Measurements from ENCODE around the gene KCNQ1.

KCNQ1 gene

GRCh38 chr11:2726964-2727363 is 282.2 kb downstream of the KCNQ1 start:
- no peak for DNase-seq

GRCh38 chr11:2728128-2728662 is 283.4 kb downstream of the KCNQ1 start:
- no peak for DNase-seq

GRCh38 chr11:2728663-2729332 is 284.0 kb downstream of the KCNQ1 start:
- no peak for DNase-seq

GRCh38 chr11:2729841-2730240 is 285.0 kb downstream of the KCNQ1 start:
- no peak for DNase-seq

GRCh38 chr11:2730272-2731129 is 285.7 kb downstream of the KCNQ1 start:
- DNase-seq: no peak

GRCh38 chr11:2731130-2732125 is 286.6 kb downstream of the KCNQ1 start:
- no peak for DNase-seq

- DNase-seq: no peak
Measured at GRCh38 chr11:2732261-2732939, 287.6 kb downstream of the KCNQ1 start.

GRCh38 chr11:2732940-2733628 is 288.3 kb downstream of the KCNQ1 start:
- DNase-seq: no peak

GRCh38 chr11:2734181-2735052 is 289.6 kb downstream of the KCNQ1 start:
- DNase-seq: no peak

GRCh38 chr11:2735053-2735589 is 290.3 kb downstream of the KCNQ1 start:
- DNase-seq: no peak

- no peak for DNase-seq
Measured at GRCh38 chr11:2736577-2737225, 291.9 kb downstream of the KCNQ1 start.

- no peak for DNase-seq
Measured at GRCh38 chr11:2737226-2737590, 292.4 kb downstream of the KCNQ1 start.

GRCh38 chr11:2737866-2738265 is 293.1 kb downstream of the KCNQ1 start:
- DNase-seq: no peak

GRCh38 chr11:2738551-2739431 is 294.0 kb downstream of the KCNQ1 start:
- no peak for DNase-seq

GRCh38 chr11:2739531-2740274 is 294.9 kb downstream of the KCNQ1 start:
- DNase-seq: no peak

GRCh38 chr11:2740275-2740940 is 295.6 kb downstream of the KCNQ1 start:
- no peak for DNase-seq

GRCh38 chr11:2741006-2741376 is 296.2 kb downstream of the KCNQ1 start:
- DNase-seq: no peak
